Ishikawa (cell line): ENCODE results near the gene EPHA6.

Experiments used
- CEBPB ChIP-seq: IDR thresholded peaks from 2 replicates; pipeline ENCODE4 v1.6.1; 2012
- CREB1 ChIP-seq: IDR thresholded peaks from 2 replicates; pipeline ENCODE4 v1.6.1; 2012; ENCODE audit warnings: low read depth
- EP300 ChIP-seq: IDR thresholded peaks from 2 replicates; pipeline ENCODE4 v1.6.1; 2012; ENCODE audit warnings: borderline replicate concordance
- NFIC ChIP-seq: IDR thresholded peaks from 2 replicates; pipeline ENCODE4 v1.6.1; 2012
- RAD21 ChIP-seq: IDR thresholded peaks from 2 replicates; pipeline ENCODE4 v1.6.1; 2012; ENCODE audit warnings: low read depth
- REST ChIP-seq: IDR thresholded peaks from 2 replicates; pipeline ENCODE4 v1.6.1; 2012; ENCODE audit warnings: low read depth, mild to moderate bottlenecking
- TCF12 ChIP-seq: IDR thresholded peaks from 2 replicates; pipeline ENCODE4 v1.6.1; 2012; ENCODE audit warnings: low read depth
- YY1 ChIP-seq: IDR thresholded peaks from 2 replicates; pipeline ENCODE4 v1.6.1; 2012; ENCODE audit warnings: low read depth

DNA sequence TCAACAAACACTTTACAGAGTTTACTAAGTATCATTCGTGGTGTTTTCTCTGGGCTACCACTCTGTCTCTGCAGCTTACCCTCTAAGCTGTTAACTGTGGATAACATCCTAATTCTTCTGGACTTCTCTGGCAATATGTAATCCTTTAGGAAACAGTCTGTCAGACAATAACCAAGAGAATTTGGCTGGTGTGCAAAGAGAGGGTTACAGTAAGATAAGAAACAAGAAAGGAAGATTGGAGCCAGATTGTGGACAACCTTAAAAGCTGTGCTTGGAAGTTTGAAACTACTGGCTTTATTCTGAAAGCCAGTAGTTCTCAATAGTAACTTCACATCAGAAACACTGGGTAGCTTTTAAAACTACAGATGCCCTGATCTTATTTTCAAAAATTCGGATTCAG, 950.9 kb downstream of the EPHA6 start:
- TF ChIP-seq TCF12 (no peak), EP300 (no peak), REST (no peak), YY1 (no peak), RAD21 (no peak), CREB1 (no peak), NFIC (no peak), CEBPB (no peak)
